ENCODE data around the gene FHIT. TPM values are rescaled to one million over a fixed set of nuclear protein-coding genes. Genes with fewer than 3 reads are reported as not detected.

Gene FHIT
- total RNA-seq, 4 donors from 2014 or later = 0.72 to 5.2 (median 2.1) TPM

GRCh38 chr3:60309539-60310268 is 941.5 kb downstream of the FHIT start:
- no peaks in the 10 kb centered on the region for H3K4me1 ChIP-seq
- ATAC-seq (no peak), DNase-seq (no peak)
- TF ChIP-seq CTCF (IDR thresholded peaks at IDR 0.05 in 4 of 5, conservative IDR thresholded peaks at IDR 0.05 in 1 of 5) (no peak), POLR2A (IDR thresholded peaks at IDR 0.05) (no peak)
- H3K4me3 ChIP-seq = no peak overlapping the region
- no peaks in the 10 kb centered on the region for H3K36me3 ChIP-seq
- no peaks in the 10 kb centered on the region for H3K27me3 ChIP-seq
- in situ Hi-C loops (cut with MboI; ENCODE audit: low sequenced_read_pairs in 4 of 4) = no loop called here
- no peak overlapping the region for H3K27ac ChIP-seq
- no peaks in the 10 kb centered on the region for H3K9me3 ChIP-seq
- intact Hi-C loops (cut with DNase I; ENCODE audit: low total_unique reads) = no loop called here

GRCh38 chr3:60308808-60309207 is 942.4 kb downstream of the FHIT start:
- ATAC-seq (no peak), DNase-seq (no peak)
- Histone ChIP-seq H3K27me3 (no peaks in the 10 kb centered on the region), H3K4me1 (no peaks in the 10 kb centered on the region), H3K36me3 (no peaks in the 10 kb centered on the region), H3K4me3 (no peak overlapping the region), H3K9me3 (no peaks in the 10 kb centered on the region), H3K27ac (no peak overlapping the region)
- intact Hi-C loops (cut with DNase I; ENCODE audit: low total_unique reads) = no loop called here
- TF ChIP-seq POLR2A (IDR thresholded peaks at IDR 0.05) (no peak), CTCF (IDR thresholded peaks at IDR 0.05 in 4 of 5, conservative IDR thresholded peaks at IDR 0.05 in 1 of 5) (no peak)
- in situ Hi-C loops (cut with MboI; ENCODE audit: low sequenced_read_pairs in 4 of 4) = no loop called here

- DNase-seq (no peak), ATAC-seq (no peak)
- intact Hi-C loops (cut with DNase I; ENCODE audit: low total_unique reads) (no loop called here), in situ Hi-C loops (cut with MboI; ENCODE audit: low sequenced_read_pairs in 4 of 4) (no loop called here)
- Histone ChIP-seq H3K9me3 (no peaks in the 10 kb centered on the region), H3K27ac (no peak overlapping the region), H3K4me3 (no peak overlapping the region), H3K36me3 (no peaks in the 10 kb centered on the region), H3K4me1 (no peaks in the 10 kb centered on the region), H3K27me3 (no peaks in the 10 kb centered on the region)
- TF ChIP-seq CTCF (IDR thresholded peaks at IDR 0.05 in 4 of 5, conservative IDR thresholded peaks at IDR 0.05 in 1 of 5) (no peak), POLR2A (IDR thresholded peaks at IDR 0.05) (no peak)
Observed at GRCh38 chr3:60307562-60308199, 943.6 kb downstream of the FHIT start.

GRCh38 chr3:60304112-60304511 is 947.1 kb downstream of the FHIT start:
- no peak overlapping the region for H3K27ac ChIP-seq
- no peak for TF ChIP-seq CTCF (IDR thresholded peaks at IDR 0.05 in 4 of 5, conservative IDR thresholded peaks at IDR 0.05 in 1 of 5)
- TF ChIP-seq POLR2A (IDR thresholded peaks at IDR 0.05) = no peak
- no peaks in the 10 kb centered on the region for H3K27me3 ChIP-seq
- no peaks in the 10 kb centered on the region for H3K4me1 ChIP-seq
- no peak overlapping the region for H3K4me3 ChIP-seq
- in situ Hi-C loops (cut with MboI; ENCODE audit: low sequenced_read_pairs in 4 of 4) = no loop called here
- DNase-seq = no peak
- ATAC-seq = no peak
- H3K36me3 ChIP-seq = no peaks in the 10 kb centered on the region
- no peaks in the 10 kb centered on the region for H3K9me3 ChIP-seq
- intact Hi-C loops (cut with DNase I; ENCODE audit: low total_unique reads) = no loop called here
